Retinal pigment epithelial cell (primary cell): ENCODE measurements around the gene MTMR11.

Experiments
- DNase-seq: peaks from one replicate; pipeline ENCODE4 v3.0.0-alpha.2; 2010; ENCODE audit warnings: low read depth
- H3K4me3 ChIP-seq: 2 replicates; pipeline ENCODE4 v1.5.1; 2011; ENCODE audit warnings: mild to moderate bottlenecking, low read length, control low read depth, moderate library complexity
- CTCF ChIP-seq: conservative IDR thresholded peaks from 2 replicates; pipeline ENCODE4 v1.5.1; 2011; ENCODE audit warnings: low read depth, low read length, control low read depth, inconsistent platforms

Gene MTMR11

GRCh38 chr1:149916898-149917252 lies 19.8 kb downstream of the MTMR11 start:
- peak overlapping the region; percentile 88 for H3K4me3 ChIP-seq
- TF ChIP-seq CTCF = no peak
- no peak for DNase-seq

GRCh38 chr1:149916193-149916897 lies 20.3 kb downstream of the MTMR11 start:
- peak overlapping the region; percentile 88 for H3K4me3 ChIP-seq
- no peak for DNase-seq

GRCh38 chr1:149915429-149916192 lies 21.1 kb downstream of the MTMR11 start:
- no peak for TF ChIP-seq CTCF
- no peak for DNase-seq
- H3K4me3 ChIP-seq = no peak overlapping the region

More at GRCh38 chr1:149916193-149916897, 20.3 kb downstream of the MTMR11 start:
- no peak for TF ChIP-seq CTCF

- no peak for TF ChIP-seq CTCF
- H3K4me3 ChIP-seq = no peak overlapping the region
- no peak for DNase-seq
Measured at GRCh38 chr1:149914545-149914944, 22.1 kb downstream of the MTMR11 start.

GRCh38 chr1:149906570-149907075 lies 30.1 kb downstream of the MTMR11 start:
- H3K4me3 ChIP-seq = no peak overlapping the region
- DNase-seq = no peak
- no peak for TF ChIP-seq CTCF

- no peak overlapping the region for H3K4me3 ChIP-seq
- no peak for TF ChIP-seq CTCF
- no peak for DNase-seq
Measured at GRCh38 chr1:149903836-149904491, 32.7 kb downstream of the MTMR11 start.
